Cardiac muscle cell (in vitro differentiated cells and primary cell): Measurements from ENCODE around the gene PSORS1C2. TPM values are rescaled to one million over a fixed set of nuclear protein-coding genes. Genes with fewer than 3 reads are reported as not detected.
"Not testable (repeated sequence)": the region's sequence is repeated elsewhere in the genome, so short reads cannot be mapped to it uniquely, and the experiment has no call there.

Source experiments
- DNase-seq, 2 donors: peaks; one replicate each; pipeline versions ENCODE4 v3.0.0 to v3.0.0-alpha.2; 2010 to 2017; ENCODE audit warnings: low read depth in 1 of 2, low spot score in 1 of 2
- H3K27ac ChIP-seq: fragments of 200-600 bp; sonication (generic); 2 replicates; pipeline ENCODE4 v1.5.1; 2016
- H3K27me3 ChIP-seq: fragments of 200-600 bp; sonication (generic); 2 replicates; pipeline ENCODE4 v1.6.0; 2016; ENCODE audit warnings: control low read depth
- H3K36me3 ChIP-seq: fragments of 200-600 bp; sonication (generic); 2 replicates; pipeline ENCODE4 v1.5.1; 2016; ENCODE audit warnings: control low read depth
- H3K4me1 ChIP-seq: fragments of 200-600 bp; sonication (generic); 2 replicates; pipeline ENCODE4 v1.8.1; 2017; ENCODE audit warnings: low read depth, mild to moderate bottlenecking, mixed run types
- H3K4me3 ChIP-seq: fragments of 200-600 bp; sonication (generic); 2 replicates; pipeline ENCODE4 v1.5.1; 2016; ENCODE audit warnings: mild to moderate bottlenecking
- H3K9me3 ChIP-seq: fragments of 200-600 bp; sonication (generic); 2 replicates; pipeline ENCODE4 v1.5.1; 2017; ENCODE audit warnings: low read depth, mild to moderate bottlenecking, control low read depth
- CTCF ChIP-seq: IDR thresholded peaks from 2 replicates; pipeline ENCODE4 v1.5.1; 2012; ENCODE audit warnings: low read depth, mild to moderate bottlenecking, low read length
- polyA plus RNA-seq: library from polyadenylated mRNA; unstranded; fragments of >200 nt; fragmentation: Nextera tagmentation; extraction: Ambion mirVana; gene quantifications from 2 replicates; pipeline ENCODE4 v1.2.1, GENCODE V29; 2016
- total RNA-seq: library from RNA; depleted of rRNA; stranded (reverse); fragments of >200 nt; gene quantifications from 2 replicates; pipeline ENCODE4 v1.2.3, GENCODE V29; 2016

PSORS1C2 gene
- total RNA-seq (not detected in 2 replicates), polyA plus RNA-seq (not detected in 2 replicates)

GRCh38 chr6:31138982-31139381 is at the start of gene PSORS1C2:
Gene PSORS1C2, minus strand, starts transcription at chr6:31139066. Its CDS starts 40 bp downstream, at chr6:31139026.
- Histone ChIP-seq H3K27ac (no peak within 1 kb of the TSS), H3K9me3 (no peaks in the 10 kb centered on the region), H3K27me3 (no peaks in the 10 kb centered on the region), H3K4me3 (no peak within 1 kb of the TSS), H3K36me3 (no peaks in the 10 kb centered on the region), H3K4me1 (no peaks in the 10 kb centered on the region)
- TF ChIP-seq CTCF, result no peak
- DNase-seq, result no peak

- TF ChIP-seq CTCF, result no peak
- Histone ChIP-seq H3K4me3 (no peak overlapping the region), H3K4me1 (no peaks in the 10 kb centered on the region), H3K27me3 (no peaks in the 10 kb centered on the region), H3K36me3 (no peaks in the 10 kb centered on the region), H3K9me3 (no peaks in the 10 kb centered on the region), H3K27ac (no peak overlapping the region)
- no peak for DNase-seq
These were observed 48.9 kb upstream of the PSORS1C2 start for GRCh38 chr6:31187780-31188194.

GRCh38 chr6:31186052-31186734 is 47.3 kb upstream of the PSORS1C2 start:
- Histone ChIP-seq H3K4me1 (no peaks in the 10 kb centered on the region), H3K36me3 (no peaks in the 10 kb centered on the region), H3K9me3 (no peaks in the 10 kb centered on the region), H3K27ac (no peak overlapping the region), H3K4me3 (no peak overlapping the region), H3K27me3 (no peaks in the 10 kb centered on the region)
- DNase-seq, result no peak
- TF ChIP-seq CTCF, result no peak

GRCh38 chr6:31185695-31186051 is 46.8 kb upstream of the PSORS1C2 start:
- not testable (repeated sequence) for H3K4me1 ChIP-seq, H3K27ac ChIP-seq, H3K9me3 ChIP-seq, DNase-seq, H3K27me3 ChIP-seq, H3K36me3 ChIP-seq, H3K4me3 ChIP-seq

GRCh38 chr6:31183859-31184258 is 45.0 kb upstream of the PSORS1C2 start:
- H3K36me3 ChIP-seq, H3K27ac ChIP-seq, H3K27me3 ChIP-seq, DNase-seq, H3K4me1 ChIP-seq, H3K4me3 ChIP-seq, H3K9me3 ChIP-seq: not testable (repeated sequence)

- not testable (repeated sequence) for H3K36me3 ChIP-seq, DNase-seq, H3K27me3 ChIP-seq, H3K9me3 ChIP-seq, H3K27ac ChIP-seq, H3K4me3 ChIP-seq, H3K4me1 ChIP-seq
These were observed 44.4 kb upstream of the PSORS1C2 start for GRCh38 chr6:31183287-31183686.

GRCh38 chr6:31180500-31180899 is 41.6 kb upstream of the PSORS1C2 start:
- peak in 1 of 2 donors; percentile 83 for DNase-seq
- no peak overlapping the region for H3K27ac ChIP-seq
- TF ChIP-seq CTCF, result no peak
- H3K4me1 ChIP-seq, result no peaks in the 10 kb centered on the region
- H3K4me3 ChIP-seq, result no peak overlapping the region
- H3K27me3 ChIP-seq, result no peaks in the 10 kb centered on the region
- no peaks in the 10 kb centered on the region for H3K9me3 ChIP-seq
- no peaks in the 10 kb centered on the region for H3K36me3 ChIP-seq
